CD4-positive, alpha-beta T cell treated with Interleukin-6 at 100 ng/mL for 8 hours (primary cell): ENCODE measurements around the gene CENPW.

Experiments used
- DNase-seq: peaks from one replicate; pipeline ENCODE4 v3.0.0-alpha.2; 2020; ENCODE audit warnings: mixed read lengths, low spot score

Gene CENPW

DNA sequence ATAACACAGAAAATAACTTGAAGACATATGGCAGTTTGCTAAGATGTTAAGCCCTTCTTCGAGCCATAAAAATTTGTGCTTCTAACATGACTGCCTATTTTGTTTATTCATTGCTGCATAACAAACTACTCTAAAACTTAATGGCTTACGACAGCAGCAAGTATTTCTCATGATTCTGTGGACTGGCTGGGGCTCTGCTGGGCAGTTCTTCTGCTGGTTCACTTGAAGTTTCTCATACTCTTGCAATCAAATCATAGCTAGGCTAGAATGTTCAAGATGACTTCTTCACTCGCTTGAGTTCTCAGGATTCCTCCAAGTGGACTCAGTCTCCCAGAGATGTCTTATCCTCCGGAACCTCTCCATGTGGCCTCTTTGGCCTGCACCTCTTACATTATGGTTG lies 33.4 kb downstream of the CENPW start:
- no peak for DNase-seq

DNA sequence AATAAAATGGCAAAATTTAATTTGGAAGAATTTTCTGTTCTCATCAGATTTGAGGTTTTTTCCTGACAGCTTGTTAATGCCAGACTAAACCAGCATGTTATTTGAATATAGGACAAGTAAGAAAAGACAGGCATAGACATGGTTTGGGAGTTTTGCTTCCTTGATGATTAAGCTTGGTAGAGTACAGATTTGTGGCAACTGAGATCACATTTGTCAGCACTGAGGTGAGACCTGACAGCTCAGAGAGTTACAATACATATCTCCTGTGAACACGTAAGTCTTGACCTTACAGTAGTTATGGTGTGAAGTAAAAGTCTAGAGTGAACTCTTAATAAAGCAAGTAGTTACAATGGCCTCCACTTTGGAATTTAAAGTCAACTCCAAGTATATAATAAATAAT lies 34.5 kb downstream of the CENPW start:
- DNase-seq, result no peak

DNA sequence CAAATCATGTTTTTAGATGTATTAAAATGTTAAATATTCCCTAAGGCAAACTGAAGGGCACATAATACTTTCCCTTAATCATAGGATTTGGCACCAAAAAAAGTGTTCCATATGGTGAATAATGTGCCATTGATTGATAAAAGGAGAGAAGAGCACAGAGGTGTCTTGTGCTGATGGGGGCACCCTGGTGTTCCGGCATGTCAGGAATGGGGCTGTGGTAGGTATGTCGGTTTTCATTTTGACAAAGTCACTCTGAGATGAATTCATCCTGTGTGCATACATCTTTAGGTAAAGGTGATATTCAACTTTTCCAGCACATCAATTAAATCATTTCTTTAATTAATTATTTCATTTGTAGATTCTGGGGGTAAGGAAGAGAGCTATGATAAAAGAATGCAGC lies 36.8 kb downstream of the CENPW start:
- DNase-seq, result no peak

DNA sequence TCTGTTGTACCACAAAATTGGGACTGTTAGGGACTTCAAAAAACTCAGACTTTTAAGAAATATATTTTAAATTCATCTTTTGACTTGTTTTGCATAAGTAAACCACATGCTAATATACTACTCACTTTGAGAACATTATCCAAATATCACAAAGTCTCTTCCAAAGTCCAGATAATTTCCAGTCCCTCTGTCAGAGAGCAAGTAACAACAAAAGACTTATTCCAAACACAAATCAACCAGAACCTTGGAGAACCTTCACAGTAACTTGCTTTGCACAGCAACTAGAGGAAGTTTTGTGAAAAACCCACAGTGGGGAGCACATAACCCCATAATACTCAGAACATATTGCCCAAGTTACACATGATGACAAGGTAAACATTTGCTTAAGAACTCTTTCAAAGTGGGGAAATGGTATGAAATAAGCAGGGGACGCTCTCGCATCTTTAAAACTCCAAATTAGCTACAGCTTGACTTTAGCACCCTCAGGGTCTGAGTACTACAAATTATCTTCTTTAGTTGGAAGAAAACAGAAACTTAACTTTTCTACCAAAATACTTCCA lies 37.8 kb downstream of the CENPW start:
- no peak for DNase-seq

DNA sequence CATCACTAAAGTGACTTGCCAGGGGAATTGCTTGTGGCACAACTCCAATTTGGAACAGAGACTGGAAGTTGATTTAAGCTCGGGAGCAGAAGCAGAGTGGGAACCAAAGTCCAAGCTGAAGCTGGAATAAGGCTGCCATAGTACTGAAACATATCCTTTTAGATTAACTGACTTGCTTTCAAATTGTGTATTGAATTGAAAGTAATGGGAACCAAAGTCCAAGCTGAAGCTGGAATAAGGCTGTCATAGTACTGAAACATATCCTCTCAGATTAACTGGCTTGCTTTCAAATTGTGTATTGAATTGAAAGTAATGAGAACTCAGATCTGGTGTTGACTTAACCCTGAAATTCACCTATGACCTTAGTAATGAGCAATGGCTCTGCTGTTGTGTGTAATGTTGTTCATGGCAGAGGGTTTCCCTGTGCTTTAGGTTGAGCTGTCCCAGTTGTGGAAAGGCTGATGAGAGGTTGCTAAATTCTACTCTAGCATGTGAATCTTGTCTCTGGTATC lies 40.2 kb downstream of the CENPW start:
- DNase-seq, result no peak

DNA sequence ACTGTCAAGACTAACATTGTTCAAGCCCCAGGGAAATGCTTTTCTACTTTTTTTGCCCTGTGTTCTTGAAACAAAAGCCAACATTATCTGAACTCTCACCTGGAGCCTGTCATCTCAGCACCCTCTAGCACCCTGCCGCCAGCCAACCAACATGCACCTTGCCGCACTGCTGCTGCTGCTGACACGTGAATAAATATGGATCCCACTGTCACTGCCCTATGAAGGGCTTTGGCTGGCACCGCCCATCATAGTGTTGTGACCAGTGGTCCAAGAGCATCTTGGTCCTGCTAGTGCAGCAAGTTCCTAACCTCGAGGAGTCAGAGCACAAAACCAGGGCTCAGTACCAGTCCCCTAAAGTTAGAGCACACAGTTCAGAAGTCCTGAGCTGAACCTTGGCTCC lies 41.6 kb downstream of the CENPW start:
- no peak for DNase-seq

DNA sequence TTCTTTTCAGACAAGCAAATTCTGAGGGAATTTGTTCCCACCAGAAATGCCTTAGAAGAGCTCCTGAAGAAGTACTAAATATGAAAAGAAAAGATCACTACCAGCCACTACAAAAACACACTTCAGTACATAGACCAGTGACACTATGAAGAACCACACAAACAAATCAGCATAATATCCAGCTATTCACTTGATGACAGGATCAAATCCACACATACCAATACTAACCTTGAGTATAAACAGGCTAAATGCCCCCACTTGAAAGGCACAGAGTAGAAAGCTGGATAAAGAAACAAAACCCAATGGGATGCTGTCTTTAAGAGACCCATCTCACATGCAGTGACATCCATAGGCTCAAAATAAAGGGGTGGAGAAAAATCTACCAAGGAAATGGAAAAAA lies 43.3 kb downstream of the CENPW start:
- DNase-seq, result no peak

DNA sequence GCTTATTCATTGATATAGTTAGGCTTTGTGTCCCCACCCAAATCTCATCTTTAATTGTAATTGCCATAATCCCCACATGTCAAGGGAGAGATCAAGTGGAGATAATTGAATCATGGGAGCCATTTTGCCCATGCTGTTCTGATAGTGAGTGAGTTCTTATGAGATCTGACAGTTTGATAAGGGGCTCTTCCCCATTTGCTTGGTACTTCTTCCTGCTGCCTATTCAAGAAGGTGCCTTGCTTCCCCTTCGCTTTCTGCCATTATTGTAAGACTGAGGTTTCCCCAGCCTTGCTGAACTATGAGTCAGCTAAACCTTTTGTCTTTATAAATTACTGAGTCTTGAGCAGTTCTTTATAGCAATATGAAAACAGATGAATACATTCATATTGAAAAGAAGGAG lies 45.6 kb downstream of the CENPW start:
- no peak for DNase-seq

DNA sequence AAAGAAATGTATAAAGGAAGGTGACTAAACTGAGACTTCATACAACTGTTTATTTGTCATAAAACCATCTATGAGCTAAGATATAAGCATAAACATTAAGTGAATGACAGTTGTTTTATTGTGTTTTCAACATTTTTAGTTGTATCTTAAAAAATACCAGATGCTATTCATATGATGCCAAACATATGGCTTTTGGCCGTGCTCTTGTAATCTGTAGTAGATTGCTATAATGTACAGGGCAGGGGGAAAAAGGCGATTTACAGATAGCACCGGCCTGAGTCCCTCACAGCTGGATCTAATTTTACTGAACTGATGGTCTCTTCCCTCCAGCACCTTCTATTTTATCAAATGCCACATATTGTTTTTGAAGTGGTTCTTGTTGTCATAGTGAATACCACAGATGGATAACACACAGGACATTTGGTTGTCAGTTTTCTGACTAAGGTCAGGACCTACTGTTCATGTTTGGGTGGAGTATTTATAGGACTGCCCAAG lies 48.2 kb downstream of the CENPW start:
- DNase-seq, result no peak

DNA sequence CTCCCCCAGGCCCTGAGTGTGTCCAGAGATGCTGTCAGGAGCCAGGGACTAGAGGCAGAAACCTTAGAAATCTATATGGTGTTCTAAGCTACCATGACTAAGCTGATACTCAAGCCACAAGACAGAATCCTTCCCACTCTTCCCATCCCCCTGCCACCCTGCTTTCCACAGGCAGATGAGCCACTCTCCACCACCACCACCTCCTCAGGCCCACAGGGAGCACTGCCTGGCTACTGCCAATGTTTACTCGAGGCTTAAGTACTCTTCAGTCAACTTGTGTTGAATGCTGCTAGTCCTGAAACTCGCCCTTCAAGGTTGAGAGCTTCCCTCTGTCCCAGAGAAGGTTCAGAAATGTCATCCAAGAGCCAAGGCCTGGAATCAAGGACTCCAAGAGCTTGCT lies 56.2 kb downstream of the CENPW start:
- no peak for DNase-seq
